Stimulated activated CD8-positive, alpha-beta memory T cell treated with anti-CD3 and anti-CD28 coated beads, Interleukin-12 subunit alpha, Interleukin-12 subunit beta, amount 100 ng/mL, for 1 hour (primary cell): ENCODE data around the gene ST3GAL4.

Experiments
- DNase-seq: peaks from one replicate; pipeline ENCODE4 v3.0.0-alpha.2; 2020; ENCODE audit warnings: low read depth

The ST3GAL4 gene

GRCh38 chr11:126426820-126427749, 71.6 kb downstream of the ST3GAL4 start:
- no peak for DNase-seq

GRCh38 chr11:126430581-126431335, 75.3 kb downstream of the ST3GAL4 start:
- no peak for DNase-seq

DNA sequence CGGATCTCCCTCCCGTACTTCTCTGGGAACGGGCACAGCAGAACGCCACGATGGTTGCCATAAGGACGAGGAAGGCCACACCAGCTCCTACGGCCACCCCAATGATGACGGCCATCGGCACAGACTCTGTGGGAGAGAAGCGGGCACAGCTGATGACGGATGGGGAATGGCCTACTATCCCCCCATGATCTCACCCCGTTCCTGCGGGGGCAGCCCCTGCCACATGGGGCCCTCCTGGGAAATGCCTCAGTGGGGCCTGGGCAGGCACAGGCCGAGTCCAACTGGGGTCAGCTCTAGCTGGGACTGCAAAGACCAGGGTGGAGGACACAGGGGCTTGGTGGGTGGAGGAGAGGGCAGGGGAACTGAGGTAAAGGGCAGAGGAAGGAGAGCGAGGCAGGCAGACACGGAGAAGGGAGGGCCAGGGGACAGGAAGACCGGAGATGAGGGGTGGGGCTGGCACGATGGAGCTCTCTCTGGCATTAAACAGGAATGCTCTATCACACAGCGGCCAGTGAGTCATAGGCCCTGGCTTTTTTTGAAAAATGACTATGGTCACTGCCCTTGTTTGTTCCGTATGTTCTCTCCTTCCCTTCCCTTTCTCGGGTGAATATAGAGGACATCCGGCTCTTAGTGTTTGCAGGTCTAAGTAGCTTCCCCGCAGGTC, 76.0 kb downstream of the ST3GAL4 start:
- no peak for DNase-seq

DNA sequence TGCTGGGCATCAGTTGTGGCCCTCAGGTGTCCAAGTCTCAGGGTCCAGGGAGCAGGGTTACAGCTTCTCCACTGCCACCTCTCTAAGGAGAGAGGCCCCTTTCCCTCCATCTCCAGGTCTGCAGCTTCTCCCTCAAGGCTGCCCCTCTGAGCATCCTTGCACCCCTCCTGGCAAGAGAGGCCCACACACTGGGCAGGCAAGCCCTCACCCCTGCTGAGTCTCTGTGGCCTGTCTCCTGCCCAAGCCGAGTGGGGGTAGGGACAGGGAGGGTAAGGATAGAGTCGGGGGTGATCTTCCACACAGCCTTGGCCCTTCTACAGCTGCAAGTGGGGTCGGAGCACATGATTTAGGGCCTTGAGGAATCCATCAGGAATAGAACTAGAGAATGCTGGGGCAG, 76.6 kb downstream of the ST3GAL4 start:
- DNase-seq: no peak

DNA sequence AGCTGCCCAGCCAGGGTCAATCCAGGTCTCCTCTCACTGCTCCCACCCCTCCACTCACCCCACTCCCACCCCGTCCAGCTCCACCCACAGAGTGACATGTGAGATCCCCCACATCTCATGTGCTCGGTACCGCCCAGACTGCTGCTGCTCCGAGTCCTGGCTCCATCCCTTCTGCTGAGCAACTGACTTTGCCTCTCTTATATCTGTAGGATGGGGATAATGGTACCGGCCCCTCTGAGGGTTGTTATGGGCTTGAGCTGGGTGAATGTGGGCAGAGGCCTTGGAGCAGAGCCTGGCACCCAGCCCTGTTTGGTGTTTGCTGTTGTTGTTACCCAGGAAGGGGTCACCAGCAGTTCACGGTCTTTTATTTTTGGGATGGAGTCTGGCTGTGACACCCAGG, 77.0 kb downstream of the ST3GAL4 start:
- no peak for DNase-seq

GRCh38 chr11:126433244-126433846, 77.9 kb downstream of the ST3GAL4 start:
- DNase-seq: no peak

DNA sequence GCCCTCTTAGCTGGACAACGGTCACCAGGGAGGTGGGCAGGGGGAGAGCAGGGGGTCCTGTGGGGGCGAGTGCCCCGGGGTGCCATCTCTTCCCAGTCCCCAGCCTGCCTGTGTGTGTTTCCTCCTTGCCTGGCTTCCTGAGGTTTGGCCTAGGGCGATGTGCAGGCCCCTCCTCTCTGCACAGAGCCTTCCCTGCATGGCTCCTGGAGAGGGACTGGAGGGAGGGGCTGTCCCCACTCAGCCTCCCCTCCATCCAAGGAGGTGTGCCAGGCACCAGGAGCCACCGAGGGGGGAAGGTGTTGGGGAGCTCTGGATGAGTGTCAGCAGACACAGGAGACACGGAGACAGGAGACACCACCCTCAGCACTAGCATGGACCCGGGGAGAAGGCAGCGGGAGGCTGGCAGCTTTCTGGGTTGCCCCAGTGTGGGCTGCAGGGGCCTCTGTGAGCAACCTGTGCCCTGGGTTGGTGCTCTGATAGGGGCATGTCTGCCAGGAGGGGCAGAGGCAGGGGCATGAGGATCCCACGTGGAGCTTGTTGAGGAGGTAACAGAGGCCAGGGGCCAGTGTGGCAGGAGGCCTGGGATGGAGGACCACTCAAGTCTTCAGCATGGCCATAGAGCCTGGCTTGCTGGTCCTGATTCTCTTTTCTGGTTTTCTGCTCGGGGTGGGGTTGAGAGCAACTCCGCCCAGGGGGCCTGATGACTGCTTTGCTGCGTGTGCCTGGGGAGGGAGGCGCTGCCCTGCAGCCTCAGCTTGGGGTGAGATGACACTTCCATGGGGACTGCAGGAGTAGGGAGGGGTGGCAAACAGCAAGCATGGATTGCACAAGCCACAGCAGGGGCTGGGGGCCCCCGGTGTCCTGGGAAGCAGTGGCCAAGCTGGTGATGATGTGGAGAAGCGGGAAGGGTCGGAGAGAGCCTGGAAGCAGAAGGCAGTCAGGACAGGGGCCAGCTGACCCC, 78.8 kb downstream of the ST3GAL4 start:
- no peak for DNase-seq

DNA sequence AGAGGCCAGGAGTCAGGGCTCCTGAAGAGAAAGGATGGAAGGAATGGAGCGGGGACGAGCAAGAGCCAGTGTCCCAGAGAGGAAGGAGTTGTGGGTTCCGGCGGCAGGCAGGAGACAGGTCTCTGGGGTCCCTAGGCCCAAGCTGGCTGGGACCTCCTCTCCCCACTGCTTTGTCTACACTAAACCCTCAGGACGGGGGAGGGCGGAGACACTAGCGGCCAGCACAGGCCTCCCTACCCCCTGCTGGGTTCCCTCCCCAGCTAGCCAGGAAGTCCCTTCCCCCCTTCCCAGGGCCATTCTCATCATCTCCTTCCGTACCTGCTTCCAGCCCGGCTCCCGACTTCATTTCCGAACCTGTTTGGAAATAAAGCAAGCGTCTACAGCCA, 79.5 kb downstream of the ST3GAL4 start:
- no peak for DNase-seq

DNA sequence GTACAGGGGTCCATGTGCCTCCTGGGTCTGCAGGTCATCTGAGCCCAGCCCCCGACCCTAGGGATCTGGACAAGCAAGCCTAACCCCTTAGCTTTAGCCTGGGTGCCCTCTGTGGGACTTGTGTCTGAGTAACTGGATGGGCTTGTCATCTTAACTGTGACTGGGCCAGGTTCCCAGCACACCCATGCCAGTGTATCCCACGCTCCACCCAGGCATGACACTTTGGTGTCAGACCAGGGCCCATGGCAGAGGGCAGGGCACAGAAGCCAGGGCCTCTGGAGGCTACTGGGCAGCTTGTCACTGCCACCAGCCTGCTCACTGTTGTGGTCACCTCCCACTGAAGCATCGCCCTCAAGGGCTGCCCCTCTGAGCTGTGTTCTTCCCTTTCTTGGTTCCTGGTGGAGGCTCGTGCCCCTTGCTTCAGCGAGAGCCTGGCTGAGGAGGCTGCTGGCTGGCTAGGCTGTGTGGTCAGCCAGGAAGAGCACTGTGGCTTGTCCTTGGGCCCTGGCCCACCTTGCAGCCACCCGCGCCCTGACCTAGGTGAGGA, 80.8 kb downstream of the ST3GAL4 start:
- DNase-seq: no peak

GRCh38 chr11:126437731-126438130, 82.2 kb downstream of the ST3GAL4 start:
- no peak for DNase-seq

DNA sequence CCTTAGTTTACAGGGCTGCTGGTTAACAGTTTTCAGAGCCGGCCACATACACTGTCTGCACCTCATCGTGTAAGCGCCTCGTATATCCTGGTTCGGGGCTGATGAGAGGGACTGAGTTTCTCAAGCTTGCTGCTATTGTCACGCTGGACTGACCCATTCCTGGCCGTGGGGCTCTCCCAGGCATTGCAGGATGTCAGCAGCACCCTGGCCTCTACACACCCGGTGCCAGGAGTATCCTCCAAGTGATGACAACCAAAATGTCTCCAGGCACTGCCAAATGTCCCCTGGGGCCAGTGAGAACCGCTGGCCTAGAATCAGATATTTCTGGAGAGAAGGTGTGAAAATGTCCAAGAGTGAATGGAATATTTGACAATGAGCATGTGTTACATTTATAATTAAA, 82.8 kb downstream of the ST3GAL4 start:
- no peak for DNase-seq

GRCh38 chr11:126438691-126439090, 83.2 kb downstream of the ST3GAL4 start:
- DNase-seq: no peak

DNA sequence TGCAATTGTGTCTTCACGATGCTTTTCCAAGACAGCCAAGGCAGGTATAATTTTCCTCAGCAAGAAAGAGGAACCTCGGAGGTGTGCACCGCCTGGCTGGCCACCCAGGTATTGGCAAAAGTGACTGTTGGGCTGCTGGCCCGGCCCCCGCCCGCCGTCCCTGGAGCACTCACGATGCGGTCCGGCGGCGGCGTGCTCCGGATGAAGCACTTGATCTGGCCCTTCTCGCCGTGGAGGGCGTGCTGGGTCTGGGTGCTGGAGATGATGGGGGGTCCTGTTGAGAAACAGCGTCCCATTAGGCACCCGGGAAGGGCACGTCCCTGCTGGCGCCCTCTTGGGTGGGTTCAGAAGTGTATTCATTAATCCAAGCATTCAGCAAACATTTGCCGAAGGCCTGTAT, 84.8 kb downstream of the ST3GAL4 start:
- no peak for DNase-seq

DNA sequence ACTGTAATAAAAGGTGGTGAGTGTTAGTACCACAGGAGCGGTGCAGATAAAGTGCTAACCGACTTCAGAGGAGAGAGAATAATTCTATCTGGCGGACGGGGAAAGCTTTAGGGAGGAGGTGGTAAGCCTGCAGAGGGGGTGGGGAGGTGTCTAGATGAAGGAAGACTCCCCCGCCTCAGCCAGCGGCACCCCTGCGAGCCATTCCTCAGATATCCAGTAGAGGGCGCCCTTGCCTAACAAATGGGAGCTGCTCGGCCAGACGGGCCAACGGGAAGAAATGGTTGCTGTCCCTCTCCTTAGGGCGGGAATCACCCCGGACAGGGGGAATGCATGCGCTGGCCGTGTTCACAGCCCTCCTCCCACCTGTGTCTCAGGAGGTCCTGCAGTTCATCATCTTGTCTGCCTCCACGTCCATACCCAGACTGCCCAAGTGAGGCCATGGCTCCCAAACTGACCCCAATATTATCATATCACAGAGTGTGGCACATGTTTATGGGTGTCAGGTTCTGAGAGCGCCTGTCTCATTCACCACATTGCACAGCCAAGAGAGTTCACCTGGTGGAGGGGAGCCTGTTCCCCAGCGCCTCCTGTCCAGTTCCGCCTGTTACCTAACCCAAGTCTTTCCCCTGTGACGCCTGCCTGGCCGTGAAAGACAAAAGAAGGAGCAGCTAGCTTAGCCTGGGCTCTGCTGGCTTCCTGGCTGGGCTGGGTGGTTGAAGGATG, 85.5 kb downstream of the ST3GAL4 start:
- peak; percentile 49 for DNase-seq

- DNase-seq: no peak
Measured at GRCh38 chr11:126443120-126443519, 87.6 kb downstream of the ST3GAL4 start.

DNA sequence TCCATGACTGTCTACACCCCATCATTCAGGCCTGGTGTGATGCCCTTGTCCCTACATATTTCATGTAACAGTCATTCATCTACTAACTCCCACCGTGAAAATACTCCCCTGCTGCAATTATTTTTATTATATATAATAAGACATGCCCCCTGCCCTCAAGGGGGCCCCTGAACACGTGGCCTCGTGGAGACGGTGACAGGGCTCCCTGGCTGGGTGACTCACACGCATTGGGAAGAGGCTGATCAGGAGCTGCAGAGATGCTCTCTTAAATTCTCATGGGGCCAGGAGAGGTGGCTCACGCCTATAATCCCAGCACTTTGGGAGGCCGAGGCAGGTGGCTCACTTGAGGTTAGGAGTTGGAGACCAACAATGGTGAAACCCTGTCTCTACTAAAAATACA, 88.6 kb downstream of the ST3GAL4 start:
- no peak for DNase-seq

GRCh38 chr11:126446581-126446980, 91.1 kb downstream of the ST3GAL4 start:
- DNase-seq: no peak

- no peak for DNase-seq
Measured at GRCh38 chr11:126450198-126450597, 94.7 kb downstream of the ST3GAL4 start.

DNA sequence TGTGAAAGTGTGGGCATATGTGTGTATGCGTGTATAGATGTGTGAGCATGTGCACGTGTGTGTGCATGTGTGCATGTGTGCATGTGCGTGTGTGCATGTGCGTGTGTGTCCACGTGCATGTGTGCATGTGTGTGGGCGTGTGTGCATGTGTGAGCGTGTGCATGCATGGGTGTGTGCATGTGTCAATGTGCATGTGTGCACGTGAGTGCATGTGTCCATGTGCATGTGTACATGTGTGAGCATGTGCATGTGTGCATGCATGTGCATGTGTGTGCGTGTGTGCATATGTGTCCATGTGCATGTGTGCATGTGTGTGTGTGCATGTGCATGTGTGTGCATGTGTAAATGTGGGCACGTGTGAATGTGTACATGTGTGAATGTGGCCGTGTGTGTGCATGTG, 95.3 kb downstream of the ST3GAL4 start:
- DNase-seq: no peak

DNA sequence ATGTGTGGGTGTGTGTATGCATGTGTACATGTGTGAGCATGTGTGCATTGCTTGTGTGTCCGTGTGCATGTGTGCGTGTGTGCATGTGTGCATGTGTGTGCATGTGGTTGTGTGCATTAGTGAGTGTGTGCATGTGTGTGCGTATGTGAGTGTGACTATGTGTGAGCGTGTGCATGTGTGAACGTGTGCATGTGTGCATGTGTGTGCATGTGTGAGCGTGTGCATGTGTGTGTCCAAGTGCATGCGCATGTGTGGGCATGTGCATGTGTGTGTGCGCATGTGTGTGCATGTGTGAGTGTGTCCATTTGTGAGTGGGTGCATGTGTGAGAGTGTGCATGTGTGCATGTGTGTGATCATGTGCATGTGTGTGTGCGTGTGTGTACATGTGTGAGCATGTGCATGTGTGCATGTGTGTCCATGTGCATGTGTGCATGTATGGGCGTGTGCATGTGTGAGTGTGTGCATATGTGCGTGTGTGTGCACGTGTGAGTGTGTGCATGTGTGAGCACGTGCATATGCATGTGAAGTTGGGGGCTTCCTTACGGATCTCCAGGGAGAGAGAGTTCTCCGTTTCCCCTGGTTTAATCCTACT, 95.8 kb downstream of the ST3GAL4 start:
- DNase-seq: no peak
